NCI-H82 (cell line): ENCODE measurements around the gene IQGAP1.
A peak's percentile ranks its signal among the peaks of the same experiment; 100 is the strongest.
"Not testable (repeated sequence)": the region's sequence is repeated elsewhere in the genome, so short reads cannot be mapped to it uniquely, and the experiment has no call there.

ENCODE experiments used
- DNase-seq: peaks from one replicate; lab custom pipeline; 2025; lab: John Stamatoyannopoulos, UW

The IQGAP1 gene

GRCh38 chr15:90483637-90484036 lies 95.6 kb downstream of the IQGAP1 start:
- DNase-seq: no peak

- no peak for DNase-seq
Observed at GRCh38 chr15:90487186-90487585, 99.1 kb downstream of the IQGAP1 start.

GRCh38 chr15:90489514-90489913 lies 101.5 kb downstream of the IQGAP1 start:
- no peak for DNase-seq

- DNase-seq: no peak
Observed at GRCh38 chr15:90489944-90490343, 101.9 kb downstream of the IQGAP1 start.

GRCh38 chr15:90493647-90494046 lies 105.6 kb downstream of the IQGAP1 start:
- DNase-seq: no peak

- DNase-seq: no peak
Observed at GRCh38 chr15:90495067-90495466, 107.0 kb downstream of the IQGAP1 start.

GRCh38 chr15:90496791-90497190 lies 108.7 kb downstream of the IQGAP1 start:
- no peak for DNase-seq

- DNase-seq: no peak
Observed at GRCh38 chr15:90497376-90497775, 109.3 kb downstream of the IQGAP1 start.

GRCh38 chr15:90497912-90498311 lies 109.9 kb downstream of the IQGAP1 start:
- no peak for DNase-seq

- DNase-seq: no peak
Observed at GRCh38 chr15:90500171-90500570, 112.1 kb downstream of the IQGAP1 start.

- no peak for DNase-seq
Observed at GRCh38 chr15:90501898-90502297, 113.9 kb downstream of the IQGAP1 start.

GRCh38 chr15:90510781-90511180 lies 122.7 kb downstream of the IQGAP1 start:
- not testable (repeated sequence) for DNase-seq

GRCh38 chr15:90511211-90511618 lies 123.2 kb downstream of the IQGAP1 start:
- DNase-seq: not testable (repeated sequence)

- no peak for DNase-seq
Observed at GRCh38 chr15:90512276-90512675, 124.2 kb downstream of the IQGAP1 start.

- DNase-seq: no peak
Observed at GRCh38 chr15:90512981-90513380, 124.9 kb downstream of the IQGAP1 start.

- no peak for DNase-seq
Observed at GRCh38 chr15:90513448-90513847, 125.4 kb downstream of the IQGAP1 start.

- not testable (repeated sequence) for DNase-seq
Observed at GRCh38 chr15:90513893-90514292, 125.9 kb downstream of the IQGAP1 start.

GRCh38 chr15:90519688-90520087 lies 131.6 kb downstream of the IQGAP1 start:
- no peak for DNase-seq

- no peak for DNase-seq
Observed at GRCh38 chr15:90520365-90520764, 132.3 kb downstream of the IQGAP1 start.

GRCh38 chr15:90523373-90523772 lies 135.3 kb downstream of the IQGAP1 start:
- DNase-seq: no peak

- not testable (repeated sequence) for DNase-seq
Observed at GRCh38 chr15:90524018-90524803, 136.2 kb downstream of the IQGAP1 start.

GRCh38 chr15:90529011-90529370 lies 140.9 kb downstream of the IQGAP1 start:
- no peak for DNase-seq

GRCh38 chr15:90529371-90530249 lies 141.6 kb downstream of the IQGAP1 start, which contains the start of gene CRTC3:
Gene CRTC3 (plus strand): TSS chr15:90529923. CDS start chr15:90530072, 149 bp downstream.
- DNase-seq: peak; percentile 59
